ENCODE results near the gene TMEM132D. TPM values are rescaled to one million over a fixed set of nuclear protein-coding genes. Genes with fewer than 3 reads are reported as not detected.

Gene TMEM132D
- total and polyA plus RNA-seq, 2 of the 8 experiments (the other 6 are each of a cell fraction or from before 2014, with no cell fraction given) = 3.5 to 10.1 TPM

GRCh38 chr12:129028844-129029243 lies 875.0 kb downstream of the TMEM132D start (continued):
- TF ChIP-seq SAP30 (IDR thresholded peaks at IDR 0.05; ENCODE audit: insufficient read depth, insufficient replicate concordance, low read length) = no peak
- no peak for TF ChIP-seq JUND (IDR thresholded peaks at IDR 0.05; ENCODE audit: low read length)

Measured in H1 (cell line).